ENCODE measurements around the gene ARL3.

- no peak for TF ChIP-seq ATF3 (CRISPR knock-in tag; conservative IDR thresholded peaks at IDR 0.05)
- TF ChIP-seq JUN (CRISPR knock-in tag; IDR thresholded peaks at IDR 0.05): no peak
- no peak for TF ChIP-seq CTCF (IDR thresholded peaks at IDR 0.05)
- TF ChIP-seq PRDM15 (CRISPR knock-in tag; IDR thresholded peaks at IDR 0.05): no peak
- TF ChIP-seq ZNF263 (CRISPR knock-in tag; IDR thresholded peaks at IDR 0.05; ENCODE audit: low read depth): no peak
- no peak for TF ChIP-seq ERG (CRISPR knock-in tag; IDR thresholded peaks at IDR 0.05)
These were observed 86.4 kb downstream of the ARL3 start for GRCh38 chr10:102627736-102628293.

All from WTC11 (cell line).